Measurements from ENCODE around the gene LCP2.

- TF ChIP-seq CTCF (conservative IDR thresholded peaks at IDR 0.05; ENCODE audit: low read depth, low read length) (no peak), EZH2 (IDR thresholded peaks at IDR 0.05; ENCODE audit: low read length, unreplicated experiment) (no peak), EZH2phosphoT487 (IDR thresholded peaks at IDR 0.05; ENCODE audit: borderline replicate concordance, low read length) (no peak)
Observed at GRCh38 chr5:170251462-170251861, 46.1 kb downstream of the LCP2 start.
